A549 (cell line): ENCODE data around the gene EFHD2. TPM values are rescaled to one million over a fixed set of nuclear protein-coding genes. Genes with fewer than 3 reads are reported as not detected.

Experiments used
- ATAC-seq, 2 experiments: fragments of 200-7000 bp in 1 of 2; fragments of >200 bp in 1 of 2; cut with Nextera tagmentation in 1 of 2; cut with Tn5 transposase in 1 of 2; 3 replicates each; pipeline versions ENCODE4 v1.8.0 to v1.9.1; 2018 to 2020; ENCODE audit warnings: mild to moderate bottlenecking in 1 of 2, moderate library complexity in 1 of 2
- CTCF ChIA-PET: fragments of 300-600 bp; sonication (Branson Sonifier 250); formaldehyde crosslinking; extraction: SDS; loops from one replicate; lab custom pipeline; 2021; ENCODE audit warnings: antibody characterized with exemption, inconsistent platforms; lab: Yijun Ruan, JAX
- POLR2A ChIA-PET: fragments of 350-600 bp; formaldehyde crosslinking; extraction: SDS; loops from one replicate; lab custom pipeline; 2021; ENCODE audit warnings: antibody characterized with exemption, inconsistent platforms; lab: Yijun Ruan, JAX
- DNase-seq, 2 experiments: peaks; one replicate each; pipeline versions ENCODE4 v3.0.0 to v3.0.0-alpha.2; 2011 to 2016; ENCODE audit warnings: low read depth in 1 of 2, low spot score in 1 of 2
- FAIRE-seq: peaks from 2 replicates; lab custom pipeline; 2011; peaks lifted over from hg19 to GRCh38; lab: Jason Lieb, UNC
- H3K27ac ChIP-seq, 2 experiments: fragments of >200 bp; sonication (Bioruptor Twin); formaldehyde crosslinking; 3 replicates each; pipeline ENCODE4 v1.5.1; 2016 to 2017
- H3K4me1 ChIP-seq: fragments of >200 bp; sonication (Bioruptor Twin); formaldehyde crosslinking; 3 replicates; pipeline ENCODE4 v1.6.1; 2016
- H3K4me2 ChIP-seq: fragments of >200 bp; sonication (Bioruptor Twin); formaldehyde crosslinking; 3 replicates; pipeline ENCODE4 v1.6.1; 2016
- H3K4me3 ChIP-seq: fragments of >200 bp; sonication (Bioruptor Twin); formaldehyde crosslinking; 3 replicates; pipeline ENCODE4 v1.5.1; 2016
- H3K9me3 ChIP-seq: fragments of >200 bp; sonication (Bioruptor Twin); formaldehyde crosslinking; 3 replicates; pipeline ENCODE4 v1.6.1; 2016
- CHD2 ChIP-seq: fragments of 150-350 bp; IDR thresholded peaks from 2 replicates; pipeline ENCODE4 v1.6.1; 2014; ENCODE audit warnings: low read length; ENCODE audit not compliant: partially characterized antibody
- E2F6 ChIP-seq: IDR thresholded peaks from 2 replicates; pipeline ENCODE4 v1.6.1; 2012; ENCODE audit warnings: low read depth, borderline replicate concordance
- EHF ChIP-seq: fragments of 250-450 bp; sonication (Bioruptor Pico); IDR thresholded peaks from 2 replicates; pipeline ENCODE4 v1.5.0; 2020; ENCODE audit warnings: mild to moderate bottlenecking
- ELK1 ChIP-seq: fragments of 150-350 bp; IDR thresholded peaks from 2 replicates; pipeline ENCODE4 v1.6.1; 2014; ENCODE audit warnings: low read depth, mild to moderate bottlenecking, low read length
- EP300 ChIP-seq, 2 experiments: fragments of >200 bp; sonication (Bioruptor Twin); formaldehyde crosslinking; IDR thresholded peaks; 2 replicates in 1 of 2; 3 replicates in 1 of 2; pipeline ENCODE4 v1.6.1; 2016 to 2017
- FOSB ChIP-seq: fragments of 250-450 bp; sonication (Bioruptor Pico); IDR thresholded peaks from 2 replicates; pipeline ENCODE4 v1.5.0; 2020; ENCODE audit warnings: mild to moderate bottlenecking, moderate library complexity
- HEYL ChIP-seq: fragments of 250-450 bp; sonication (Bioruptor Pico); IDR thresholded peaks from 2 replicates; pipeline ENCODE4 v1.8.0; 2021; ENCODE audit warnings: mild to moderate bottlenecking, moderate library complexity
- HOXA7 ChIP-seq: fragments of 250-450 bp; sonication (Bioruptor Pico); IDR thresholded peaks from 2 replicates; pipeline ENCODE4 v1.5.0; 2020; ENCODE audit warnings: mild to moderate bottlenecking, moderate library complexity
- JUN ChIP-seq, 2 experiments: fragments of >200 bp; sonication (Bioruptor Twin); formaldehyde crosslinking; IDR thresholded peaks; 2 replicates in 1 of 2; 3 replicates in 1 of 2; pipeline ENCODE4 v1.6.1; 2016 to 2017
- JUNB ChIP-seq: fragments of >200 bp; sonication (Bioruptor Twin); formaldehyde crosslinking; IDR thresholded peaks from 2 replicates; pipeline ENCODE4 v1.6.1; 2016
- KDM1A ChIP-seq: fragments of 200-600 bp; sonication (generic); IDR thresholded peaks from 2 replicates; pipeline ENCODE4 v1.6.1; 2016; ENCODE audit warnings: low read depth, mild to moderate bottlenecking
- MAFK ChIP-seq: fragments of 450-650 bp; IDR thresholded peaks from 2 replicates; pipeline ENCODE4 v1.6.1; 2014; ENCODE audit not compliant: partially characterized antibody
- NR3C1 ChIP-seq: fragments of >200 bp; sonication (Bioruptor Twin); formaldehyde crosslinking; IDR thresholded peaks from 3 replicates; pipeline ENCODE4 v1.6.1; 2017
- PBX3 ChIP-seq: IDR thresholded peaks from 2 replicates; pipeline ENCODE4 v1.6.1; 2012
- PHF8 ChIP-seq: fragments of 200-600 bp; sonication (generic); IDR thresholded peaks from 2 replicates; pipeline ENCODE4 v1.6.1; 2016; ENCODE audit warnings: low read depth, mild to moderate bottlenecking, antibody characterized with exemption, moderate library complexity, borderline replicate concordance
- POLR2A ChIP-seq: IDR thresholded peaks from 2 replicates; pipeline ENCODE4 v1.6.1; 2012; ENCODE audit warnings: mild to moderate bottlenecking, low read length
- POLR2AphosphoS2 ChIP-seq: conservative IDR thresholded peaks from 2 replicates; pipeline ENCODE4 v1.6.1; 2012; ENCODE audit warnings: low read length, improper control_type of control experiment, inconsistent platforms
- RAD21 ChIP-seq, 2 experiments: fragments of >200 bp in 1 of 2; sonication (Bioruptor Twin) in 1 of 2; formaldehyde crosslinking in 1 of 2; IDR thresholded peaks in 1 of 2; conservative IDR thresholded peaks in 1 of 2; 2 replicates in 1 of 2; 3 replicates in 1 of 2; pipeline ENCODE4 v1.6.1; 2012 to 2018; ENCODE audit warnings: inconsistent platforms in 1 of 2
- RFX5 ChIP-seq: fragments of 450-650 bp; IDR thresholded peaks from 2 replicates; pipeline ENCODE4 v1.7.1; 2014; ENCODE audit warnings: antibody characterized with exemption, mild to moderate bottlenecking, moderate library complexity
- SREBF2 ChIP-seq: fragments of 450-650 bp; IDR thresholded peaks from 2 replicates; pipeline ENCODE4 v1.6.1; 2014; ENCODE audit warnings: mild to moderate bottlenecking, moderate library complexity
- TFCP2L1 ChIP-seq: fragments of 250-450 bp; sonication (Bioruptor Pico); IDR thresholded peaks from 2 replicates; pipeline ENCODE4 v1.5.0; 2021; ENCODE audit warnings: mild to moderate bottlenecking
- ZC3H11A ChIP-seq: fragments of 450-650 bp; IDR thresholded peaks from 2 replicates; pipeline ENCODE4 v1.6.1; 2014; ENCODE audit warnings: antibody characterized with exemption, mild to moderate bottlenecking
- ZNF302 ChIP-seq: fragments of 250-450 bp; sonication (Bioruptor Pico); IDR thresholded peaks from 2 replicates; pipeline ENCODE4 v1.9.0; 2021; ENCODE audit warnings: inconsistent platforms, mild to moderate bottlenecking, moderate library complexity
- ZSCAN20 ChIP-seq: fragments of 250-450 bp; sonication (Bioruptor Pico); IDR thresholded peaks from 2 replicates; pipeline ENCODE4 v1.8.0; 2022; ENCODE audit warnings: mild to moderate bottlenecking, moderate library complexity
- WGBS: methylation state at CpG from one replicate; pipeline ENCODE4 v1.1.6; 2017; ENCODE audit errors: missing lambda C conversion rate; 5-methylcytosine and 5-hydroxymethylcytosine counted together
- polyA plus RNA-seq, 4 experiments: library from polyadenylated mRNA; depleted of rRNA in 3 of 4; stranded (reverse); fragments of >200 nt; fragmentation: RNase III in 1 of 4; extraction: RNeasy Plus Mini Kit Qiagen cat#74134 plus additional on column Dnase treatment in 1 of 4; gene quantifications; 2 replicates in 3 of 4; 3 replicates in 1 of 4; pipeline ENCODE4 v1.2.3, GENCODE V29; 2011 to 2017

The EFHD2 gene
- polyA plus RNA-seq, 2 of the 4 experiments (the other 2 are of a cell fraction), result 33.1 to 96.2 TPM

- no peak for TF ChIP-seq EP300 (IDR thresholded peaks at IDR 0.05)
- no peak for TF ChIP-seq KDM1A
- peak; percentile 28; the same call in 1 of the 2 replicates for TF ChIP-seq TFCP2L1
- TF ChIP-seq RAD21 (conservative IDR thresholded peaks at IDR 0.05 in 1 of 2, IDR thresholded peaks at IDR 0.05 in 1 of 2), result no peak
- no peak for TF ChIP-seq SREBF2
- peak; percentile 60; the same call in 1 of the 2 replicates for TF ChIP-seq POLR2AphosphoS2
- TF ChIP-seq JUNB, result no peak
- no peak for TF ChIP-seq E2F6
- no peak for TF ChIP-seq PHF8
- no peak for TF ChIP-seq ZNF302 (CRISPR knock-in tag)
- TF ChIP-seq HOXA7 (CRISPR knock-in tag), result peak; percentile 45; the same call in 1 of the 2 replicates
- TF ChIP-seq EHF, result no peak
- TF ChIP-seq FOSB (CRISPR knock-in tag), result peak; percentile 14; the same call in 1 of the 2 replicates
- TF ChIP-seq HEYL (CRISPR knock-in tag), result no peak
- no peak for TF ChIP-seq NR3C1
- no peak for TF ChIP-seq JUN (IDR thresholded peaks at IDR 0.05)
- TF ChIP-seq ELK1, result no peak
- no peak for TF ChIP-seq CHD2
- no peak for TF ChIP-seq ZSCAN20 (CRISPR knock-in tag)
- no peak for TF ChIP-seq POLR2A
- no peak for TF ChIP-seq PBX3
- no peak for TF ChIP-seq MAFK
- no peak for TF ChIP-seq RFX5
- no peak for TF ChIP-seq ZC3H11A
- FAIRE-seq (no peak), ATAC-seq (peak in 1 of 2 experiments; percentile 2; a peak in 2 of 6 replicates), DNase-seq (no peak)
- 94% methylated on average over 6 of the region's 6 CpGs for WGBS
- ChIA-PET CTCF (interaction anchor here (1.3 to 4.3 kb wide), 3 partner anchors 10 to 132 kb away, joined by 4 to 21 read pairs (median 5); no protein-coding TSS in a partner anchor), POLR2A (interaction anchor here (0.6 kb wide), 1 partner anchor 25 kb away, joined by 3 read pairs; no protein-coding TSS in a partner anchor)
- Histone ChIP-seq H3K27ac (no peak overlapping the region), H3K4me3 (no peak overlapping the region), H3K9me3 (no peaks in the 10 kb centered on the region), H3K4me2 (no peak overlapping the region), H3K4me1 (peaks cover 17% of the 10 kb centered on the region)
Observed at GRCh38 chr1:15436881-15437442, 27.3 kb downstream of the EFHD2 start.

GRCh38 chr1:15439325-15439724 is 29.6 kb downstream of the EFHD2 start:
- Histone ChIP-seq H3K9me3 (no peaks in the 10 kb centered on the region), H3K4me2 (no peak overlapping the region), H3K4me3 (no peak overlapping the region), H3K4me1 (no peaks in the 10 kb centered on the region)
- no peak for FAIRE-seq
- ChIA-PET POLR2A (no interaction called here), CTCF (interaction anchor here (0.6 kb wide), 1 partner anchor 18 kb away, joined by 3 read pairs; no protein-coding TSS in a partner anchor)
- DNase-seq, result no peak
- WGBS, result 92% methylated on average over 14 of the region's 14 CpGs
- ATAC-seq, result no peak
- no peak for TF ChIP-seq CHD2
- TF ChIP-seq, all 56 proteins: peak for 0
- H3K27ac ChIP-seq, result no peak overlapping the region
